GM12878 (cell line): ENCODE data around the gene G6PC1. TPM values are rescaled to one million over a fixed set of nuclear protein-coding genes. Genes with fewer than 3 reads are reported as not detected.
"Not testable (repeated sequence)": the region's sequence is repeated elsewhere in the genome, so short reads cannot be mapped to it uniquely, and the experiment has no call there.

Experiments
- ATAC-seq: fragments of 200-7000 bp; cut with Tn5 transposase; 3 replicates; pipeline ENCODE4 v1.9.1; 2020; ENCODE audit warnings: mild to moderate bottlenecking, moderate library complexity
- BruUV-seq: library from RNA; stranded (reverse); fragments of 400-500 nt; replicated peaks from 2 replicates; lab custom pipeline; 2021; lab: Mats Ljungman, UMichigan
- CTCF ChIA-PET: fragments of 300-600 bp; sonication (Branson Sonifier 250); formaldehyde crosslinking; extraction: SDS; loops from one replicate; lab custom pipeline; 2021; ENCODE audit warnings: inconsistent platforms; lab: Yijun Ruan, JAX
- POLR2A ChIA-PET: fragments of 350-600 bp; formaldehyde crosslinking; extraction: SDS; loops from one replicate; lab custom pipeline; 2021; ENCODE audit warnings: inconsistent platforms; lab: Charles Lee
- RAD21 ChIA-PET: fragments of 300-600 bp; sonication (Branson Sonifier 250); formaldehyde crosslinking; loops from one replicate; lab custom pipeline; 2023; ENCODE audit warnings: antibody characterized with exemption; ENCODE audit not compliant: unreplicated experiment; lab: Charles Lee
- SMC1A ChIA-PET: fragments of 300-600 bp; sonication (Branson Sonifier 250); formaldehyde crosslinking; loops from one replicate; lab custom pipeline; 2023; ENCODE audit not compliant: unreplicated experiment, uncharacterized antibody; lab: Charles Lee
- DNase-seq: peaks from one replicate; pipeline ENCODE4 v3.0.0-alpha.2; 2011; ENCODE audit warnings: low read depth, low spot score
- FAIRE-seq: peaks from 3 replicates; lab custom pipeline; 2011; peaks lifted over from hg19 to GRCh38; lab: Jason Lieb, UNC
- H2AFZ ChIP-seq: 2 replicates; pipeline ENCODE4 v1.6.0; 2011; ENCODE audit warnings: low read depth, low read length, control low read depth; ENCODE audit not compliant: control insufficient read depth
- H3K27ac ChIP-seq: 2 replicates; pipeline ENCODE4 v1.5.1; 2011; ENCODE audit warnings: control low read depth; ENCODE audit not compliant: control insufficient read depth, insufficient read depth
- H3K27me3 ChIP-seq, 2 experiments: replicated peaks in 1 of 2; 2 replicates each; pipeline versions ENCODE4 v1.6.0 to v1.6.1; 2011; ENCODE audit warnings: low read length in 1 of 2; ENCODE audit not compliant: control insufficient read depth in 2 of 2, insufficient read depth in 2 of 2
- H3K36me3 ChIP-seq, 2 experiments: 2 replicates each; pipeline ENCODE4 v1.5.1; 2011; ENCODE audit warnings: low read length in 1 of 2; ENCODE audit not compliant: control insufficient read depth in 2 of 2, insufficient read depth in 2 of 2
- H3K4me1 ChIP-seq: 2 replicates; pipeline ENCODE4 v1.6.1; 2011; ENCODE audit warnings: mild to moderate bottlenecking, low read length, moderate library complexity, mixed read lengths; ENCODE audit not compliant: control insufficient read depth, insufficient read depth
- H3K4me2 ChIP-seq: 2 replicates; pipeline ENCODE4 v1.6.0; 2011; ENCODE audit warnings: control low read depth; ENCODE audit not compliant: control insufficient read depth, insufficient read depth
- H3K4me3 ChIP-seq: fragments of 200-600 bp; sonication (generic); 2 replicates; pipeline ENCODE4 v1.5.1; 2016
- H3K79me2 ChIP-seq: 2 replicates; pipeline ENCODE4 v1.6.0; 2011; ENCODE audit warnings: low read length; ENCODE audit not compliant: control insufficient read depth, insufficient read depth
- H3K9ac ChIP-seq: 2 replicates; pipeline ENCODE4 v1.8.0; 2011; ENCODE audit warnings: low read length, control low read depth, mixed read lengths; ENCODE audit not compliant: control insufficient read depth, insufficient read depth
- H3K9me3 ChIP-seq: replicated peaks from 3 replicates; pipeline ENCODE4 v1.5.1; 2011; ENCODE audit warnings: mild to moderate bottlenecking, low read length; ENCODE audit not compliant: control insufficient read depth, insufficient read depth
- H4K20me1 ChIP-seq: 2 replicates; pipeline ENCODE4 v1.6.0; 2011; ENCODE audit not compliant: control insufficient read depth, insufficient read depth
- HDGF ChIP-seq: fragments of 450-650 bp; IDR thresholded peaks from 2 replicates; pipeline ENCODE4 v1.6.1; 2016; ENCODE audit warnings: antibody characterized with exemption
- IKZF2 ChIP-seq, 2 experiments: fragments of 450-650 bp; IDR thresholded peaks; 2 replicates each; pipeline ENCODE4 v1.6.1; 2017; ENCODE audit warnings: mild to moderate bottlenecking in 2 of 2, moderate library complexity in 2 of 2
- JUND ChIP-seq: IDR thresholded peaks from 2 replicates; pipeline ENCODE4 v1.6.1; 2012; ENCODE audit warnings: low read depth, mild to moderate bottlenecking, low read length, improper control_type of control experiment, moderate library complexity
- POLR2AphosphoS5 ChIP-seq: IDR thresholded peaks from 2 replicates; pipeline ENCODE4 v1.6.1; 2011; ENCODE audit warnings: mild to moderate bottlenecking, low read length, inconsistent platforms
- STAT3 ChIP-seq: IDR thresholded peaks from 2 replicates; pipeline ENCODE4 v1.6.1; 2011; ENCODE audit warnings: low read depth, low read length, improper control_type of control experiment
- TARDBP ChIP-seq: IDR thresholded peaks from 2 replicates; pipeline ENCODE4 v1.6.1; 2016; ENCODE audit warnings: borderline replicate concordance
- YBX1 ChIP-seq: fragments of 450-650 bp; IDR thresholded peaks from 2 replicates; pipeline ENCODE4 v1.6.1; 2016; ENCODE audit warnings: antibody characterized with exemption
- ZBED1 ChIP-seq: IDR thresholded peaks from 2 replicates; pipeline ENCODE4 v1.6.1; 2016; ENCODE audit warnings: borderline replicate concordance
- ZBTB4 ChIP-seq: fragments of 450-650 bp; formaldehyde crosslinking; IDR thresholded peaks from 2 replicates; pipeline ENCODE4 v1.4.0; 2022; ENCODE audit warnings: mild to moderate bottlenecking, moderate library complexity
- WGBS: methylation state at CpG from one replicate; pipeline ENCODE4 v1.1.6; 2016; ENCODE audit warnings: low lambda C conversion rate; ENCODE audit not compliant: insufficient replicate concordance, insufficient coverage; ENCODE audit errors: missing lambda C conversion rate; 5-methylcytosine and 5-hydroxymethylcytosine counted together
- in situ Hi-C: fragments of 300-500 bp; cut with MboI; formaldehyde crosslinking; loops from 9 replicates; pipeline ENCODE4 v1.14.3; 2018; ENCODE audit warnings: mixed read lengths
- intact Hi-C: fragments of 100-400 bp; cut with micrococcal nuclease; formaldehyde crosslinking; loops from one replicate; pipeline ENCODE4 v1.14.2; 2022; ENCODE audit not compliant: unreplicated experiment
- polyA plus RNA-seq, 11 experiments: library from polyadenylated mRNA; depleted of rRNA in 4 of 11; unstranded in 6 of 11; stranded (reverse) in 5 of 11; fragments of >200 nt; fragmentation: Nextera tagmentation in 4 of 11; fragmentation: Illumina TruSeq in 1 of 11; extraction: Ambion mirVana in 4 of 11; extraction: Trizol in 1 of 11; gene quantifications; 1 replicate in 1 of 11; 2 replicates in 10 of 11; pipeline versions ENCODE4 v1.2.1 to v1.2.3, GENCODE V29; 2011 to 2016; ENCODE audit warnings: inconsistent platforms in 2 of 11, missing spikeins in 2 of 11, low read depth in 1 of 11
- total RNA-seq, 4 experiments: library from RNA; depleted of rRNA in 3 of 4; stranded (reverse); fragments of >200 nt in 3 of 4; fragmentation: Illumina TruSeq in 1 of 4; extraction: Trizol in 1 of 4; gene quantifications; 2 replicates each; pipeline versions ENCODE4 v1.2.1 to v1.2.3, GENCODE V29; 2013 to 2021

Gene G6PC1
- total and polyA plus RNA-seq, 10 of the 15 experiments (the other 5 are each of a cell fraction or from before 2014, with no cell fraction given) = not detected

GRCh38 chr17:42855048-42855596 lies 45.5 kb upstream of the G6PC1 start:
- intact Hi-C loops (no loop called here), in situ Hi-C loops (no loop called here)
- RAD21 ChIA-PET = no interaction called here
- no peaks in the 10 kb centered on the region for H3K79me2 ChIP-seq
- no TSS peak for BruUV-seq
- no peak overlapping the region for H3K4me2 ChIP-seq
- no peaks in the 10 kb centered on the region for H3K9me3 ChIP-seq
- ATAC-seq (no peak), FAIRE-seq (no peak), DNase-seq (no peak)
- no peaks in the 10 kb centered on the region for H4K20me1 ChIP-seq
- H3K9ac ChIP-seq = no peak overlapping the region
- no peaks in the 10 kb centered on the region for H3K4me1 ChIP-seq
- H3K36me3 ChIP-seq = no peaks in the 10 kb centered on the region
- CTCF ChIA-PET = interaction anchor here (0.7 kb wide), 1 partner anchor 314 kb away, joined by 3 read pairs; no protein-coding TSS in a partner anchor
- SMC1A ChIA-PET = no interaction called here
- no peaks in the 10 kb centered on the region for H3K27me3 ChIP-seq
- no peak overlapping the region for H2AFZ ChIP-seq
- WGBS = 71% methylated on average over 8 of the region's 8 CpGs
- no peak overlapping the region for H3K4me3 ChIP-seq
- POLR2A ChIA-PET = no interaction called here
- H3K27ac ChIP-seq = no peak overlapping the region
- TF ChIP-seq HDGF (no peak), ZBED1 (no peak), STAT3 (no peak), YBX1 (no peak), ZBTB4 (CRISPR knock-in tag) (no peak), JUND (no peak), TARDBP (no peak), IKZF2 (IDR thresholded peaks at IDR 0.05) (no peak), POLR2AphosphoS5 (no peak)

- WGBS = 75% methylated on average over 7 of the region's 8 CpGs
- FAIRE-seq, H3K9me3 ChIP-seq, H3K36me3 ChIP-seq, H3K4me2 ChIP-seq, H3K4me1 ChIP-seq, H2AFZ ChIP-seq, ATAC-seq, H3K27me3 ChIP-seq, intact Hi-C loops, H3K79me2 ChIP-seq, H3K9ac ChIP-seq, H3K27ac ChIP-seq, SMC1A ChIA-PET, DNase-seq, RAD21 ChIA-PET, in situ Hi-C loops, H3K4me3 ChIP-seq, BruUV-seq, POLR2A ChIA-PET, H4K20me1 ChIP-seq, CTCF ChIA-PET: not testable (repeated sequence)
Measured at GRCh38 chr17:42856093-42856492, 44.5 kb upstream of the G6PC1 start.

DNA sequence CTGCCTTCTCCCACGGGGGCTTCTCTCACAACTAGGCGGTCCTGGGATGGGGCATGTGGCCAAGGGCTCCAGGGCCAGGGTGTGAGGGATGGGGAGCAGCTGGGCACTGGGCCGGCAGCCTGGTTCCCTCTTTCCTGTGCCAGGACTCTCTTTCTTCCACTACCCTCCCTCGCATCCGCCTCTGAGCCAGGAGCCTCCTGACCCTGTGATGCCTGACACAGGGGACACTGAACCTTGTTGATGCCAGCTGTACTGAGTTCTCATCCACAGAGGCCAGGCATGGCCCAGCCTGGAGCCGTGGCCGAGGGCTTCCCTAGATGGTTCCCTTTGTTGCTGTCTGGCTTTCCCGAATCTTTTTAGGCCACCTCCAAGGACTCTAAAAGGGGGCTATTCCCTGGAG lies 44.1 kb upstream of the G6PC1 start:
- BruUV-seq, SMC1A ChIA-PET, ATAC-seq, H4K20me1 ChIP-seq, intact Hi-C loops, DNase-seq, H2AFZ ChIP-seq, POLR2A ChIA-PET, CTCF ChIA-PET, H3K9ac ChIP-seq, H3K27ac ChIP-seq, FAIRE-seq, H3K9me3 ChIP-seq, H3K27me3 ChIP-seq, RAD21 ChIA-PET, H3K4me1 ChIP-seq, H3K4me3 ChIP-seq, H3K4me2 ChIP-seq, H3K79me2 ChIP-seq, H3K36me3 ChIP-seq, in situ Hi-C loops: not testable (repeated sequence)
- WGBS = 20% methylated on average over 5 of the region's 8 CpGs
